Bronchial epithelial cell (primary cell): ENCODE data around the gene NAA40. TPM values are rescaled to one million over a fixed set of nuclear protein-coding genes. Genes with fewer than 3 reads are reported as not detected.

ENCODE experiments used
- DNase-seq: peaks from one replicate; pipeline ENCODE4 v3.0.0-alpha.2; 2010; ENCODE audit warnings: low read depth
- FAIRE-seq: peaks from 2 replicates; lab custom pipeline; 2011; peaks lifted over from hg19 to GRCh38; lab: Jason Lieb, UNC
- H3K27me3 ChIP-seq: 2 replicates; pipeline ENCODE4 v1.5.1; 2011; ENCODE audit warnings: low read length; ENCODE audit not compliant: control insufficient read depth, insufficient read depth
- H3K36me3 ChIP-seq: 2 replicates; pipeline ENCODE4 v1.5.1; 2011; ENCODE audit warnings: low read length; ENCODE audit not compliant: control insufficient read depth, insufficient read depth
- H3K4me3 ChIP-seq: 2 replicates; pipeline ENCODE4 v1.5.1; 2011; ENCODE audit warnings: mild to moderate bottlenecking, low read depth, low read length, control low read depth
- total RNA-seq: library from RNA; depleted of rRNA; stranded (reverse); fragments of >200 nt; gene quantifications from 2 replicates; pipeline ENCODE4 v1.2.1, GENCODE V29; 2014
- TF ChIP-seq, protein P1 (sequence below): IDR thresholded peaks from 2 replicates; pipeline ENCODE4 v1.5.1; 2011; ENCODE audit warnings: mild to moderate bottlenecking, moderate library complexity, low read length, control low read depth, inconsistent platforms; ENCODE audit not compliant: insufficient read depth, severe bottlenecking

NAA40 gene
- total RNA-seq, 1 donor from 2014 or later, result 4.5 TPM

DNA sequence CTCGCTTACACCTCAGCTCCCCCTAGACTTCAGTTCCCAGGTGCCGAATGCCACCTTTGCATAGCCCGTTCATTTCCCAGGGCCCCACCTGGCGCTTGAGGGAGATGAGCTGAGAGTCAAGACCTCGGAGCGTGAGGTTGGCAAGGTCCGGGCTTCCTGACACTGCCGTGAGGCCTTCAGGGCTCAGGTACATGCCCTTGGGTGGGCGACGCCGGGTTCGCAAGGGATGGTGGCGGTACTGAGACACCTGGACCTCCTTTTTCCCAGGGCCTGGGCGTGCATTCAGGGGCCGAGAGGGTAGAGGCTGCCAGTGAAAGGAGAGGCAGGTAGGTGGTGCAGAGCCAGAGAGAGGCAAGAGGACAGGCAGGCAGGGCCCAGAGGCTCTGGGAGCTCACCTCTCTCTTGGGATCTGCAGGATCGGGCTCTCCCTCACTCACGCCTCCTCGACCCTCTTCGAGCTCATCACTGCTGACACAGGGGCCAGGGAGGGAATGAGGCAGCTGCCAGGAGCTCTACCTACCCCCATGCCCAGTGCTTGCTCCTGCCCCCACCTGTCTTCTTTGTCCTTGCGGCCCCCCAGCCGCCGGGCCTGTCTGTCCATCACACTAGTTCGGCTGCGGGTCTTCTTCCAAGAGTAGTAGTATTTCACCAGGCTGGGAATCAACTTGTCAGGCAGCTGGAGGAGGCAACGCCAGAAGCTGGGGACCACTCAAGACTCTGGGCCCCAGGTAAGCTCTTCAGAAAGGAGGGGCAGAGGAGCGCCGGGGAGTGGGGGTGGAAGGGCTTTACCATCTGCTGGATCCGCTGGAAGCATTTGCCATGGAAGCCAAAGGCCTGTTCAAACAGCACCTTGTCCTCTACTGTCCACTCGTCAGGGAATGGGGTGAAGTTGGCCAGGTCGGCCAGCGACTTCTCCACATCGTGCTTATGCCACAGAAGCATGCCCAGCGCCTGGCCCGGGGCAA lies 24.7 kb upstream of the NAA40 start:
- TF ChIP-seq, protein P1, sequence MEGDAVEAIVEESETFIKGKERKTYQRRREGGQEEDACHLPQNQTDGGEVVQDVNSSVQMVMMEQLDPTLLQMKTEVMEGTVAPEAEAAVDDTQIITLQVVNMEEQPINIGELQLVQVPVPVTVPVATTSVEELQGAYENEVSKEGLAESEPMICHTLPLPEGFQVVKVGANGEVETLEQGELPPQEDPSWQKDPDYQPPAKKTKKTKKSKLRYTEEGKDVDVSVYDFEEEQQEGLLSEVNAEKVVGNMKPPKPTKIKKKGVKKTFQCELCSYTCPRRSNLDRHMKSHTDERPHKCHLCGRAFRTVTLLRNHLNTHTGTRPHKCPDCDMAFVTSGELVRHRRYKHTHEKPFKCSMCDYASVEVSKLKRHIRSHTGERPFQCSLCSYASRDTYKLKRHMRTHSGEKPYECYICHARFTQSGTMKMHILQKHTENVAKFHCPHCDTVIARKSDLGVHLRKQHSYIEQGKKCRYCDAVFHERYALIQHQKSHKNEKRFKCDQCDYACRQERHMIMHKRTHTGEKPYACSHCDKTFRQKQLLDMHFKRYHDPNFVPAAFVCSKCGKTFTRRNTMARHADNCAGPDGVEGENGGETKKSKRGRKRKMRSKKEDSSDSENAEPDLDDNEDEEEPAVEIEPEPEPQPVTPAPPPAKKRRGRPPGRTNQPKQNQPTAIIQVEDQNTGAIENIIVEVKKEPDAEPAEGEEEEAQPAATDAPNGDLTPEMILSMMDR, result no peak
- FAIRE-seq, result no peak
- no peak for DNase-seq

DNA sequence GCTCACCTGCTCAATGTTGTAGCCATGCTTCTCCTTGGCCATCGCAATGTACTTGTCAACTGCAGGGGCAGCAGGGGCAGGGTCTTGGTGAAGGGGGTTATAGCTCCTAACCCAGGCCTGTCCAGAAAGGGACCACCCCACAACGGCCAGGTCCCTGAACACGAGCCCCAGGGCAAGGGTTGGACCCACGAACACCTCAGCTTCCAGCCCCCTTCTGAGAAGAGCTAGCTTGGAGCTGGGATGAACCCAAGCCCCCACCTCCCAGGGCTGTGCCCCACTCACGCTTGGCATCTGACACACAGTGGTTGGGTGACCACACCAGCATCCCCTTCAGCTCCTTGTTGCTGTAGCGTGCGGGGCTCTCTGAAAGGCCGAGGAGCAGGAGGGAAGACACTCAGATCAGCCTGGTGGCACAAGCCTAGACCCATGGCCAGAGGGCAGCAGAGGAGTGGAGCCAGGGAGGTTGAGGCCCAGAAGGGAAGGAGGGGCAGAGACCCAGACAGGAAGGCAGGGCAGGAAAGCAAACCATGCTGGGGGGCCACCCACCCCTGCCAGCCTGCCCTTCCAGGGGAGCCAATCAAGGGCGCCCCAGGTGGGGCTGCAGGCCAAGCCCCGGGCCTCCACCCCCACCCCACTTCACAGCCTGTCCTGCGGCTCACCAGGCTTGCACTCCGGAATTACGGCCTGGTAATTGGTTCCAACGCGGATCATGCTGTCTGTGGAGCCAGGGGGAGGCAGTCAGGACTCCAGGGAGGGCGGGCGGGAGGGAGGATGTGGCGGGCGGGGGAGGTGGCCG lies 23.7 kb upstream of the NAA40 start:
- TF ChIP-seq, protein P1, result no peak
- no peak overlapping the region for H3K4me3 ChIP-seq
- FAIRE-seq, result no peak
- H3K27me3 ChIP-seq, result no peaks in the 10 kb centered on the region
- DNase-seq, result no peak
- H3K36me3 ChIP-seq, result no peaks in the 10 kb centered on the region

More for the DNA sequence above, 24.7 kb upstream of the NAA40 start:
- Histone ChIP-seq H3K36me3 (peaks cover 1% of the 10 kb centered on the region), H3K4me3 (no peak overlapping the region), H3K27me3 (no peaks in the 10 kb centered on the region)

DNA sequence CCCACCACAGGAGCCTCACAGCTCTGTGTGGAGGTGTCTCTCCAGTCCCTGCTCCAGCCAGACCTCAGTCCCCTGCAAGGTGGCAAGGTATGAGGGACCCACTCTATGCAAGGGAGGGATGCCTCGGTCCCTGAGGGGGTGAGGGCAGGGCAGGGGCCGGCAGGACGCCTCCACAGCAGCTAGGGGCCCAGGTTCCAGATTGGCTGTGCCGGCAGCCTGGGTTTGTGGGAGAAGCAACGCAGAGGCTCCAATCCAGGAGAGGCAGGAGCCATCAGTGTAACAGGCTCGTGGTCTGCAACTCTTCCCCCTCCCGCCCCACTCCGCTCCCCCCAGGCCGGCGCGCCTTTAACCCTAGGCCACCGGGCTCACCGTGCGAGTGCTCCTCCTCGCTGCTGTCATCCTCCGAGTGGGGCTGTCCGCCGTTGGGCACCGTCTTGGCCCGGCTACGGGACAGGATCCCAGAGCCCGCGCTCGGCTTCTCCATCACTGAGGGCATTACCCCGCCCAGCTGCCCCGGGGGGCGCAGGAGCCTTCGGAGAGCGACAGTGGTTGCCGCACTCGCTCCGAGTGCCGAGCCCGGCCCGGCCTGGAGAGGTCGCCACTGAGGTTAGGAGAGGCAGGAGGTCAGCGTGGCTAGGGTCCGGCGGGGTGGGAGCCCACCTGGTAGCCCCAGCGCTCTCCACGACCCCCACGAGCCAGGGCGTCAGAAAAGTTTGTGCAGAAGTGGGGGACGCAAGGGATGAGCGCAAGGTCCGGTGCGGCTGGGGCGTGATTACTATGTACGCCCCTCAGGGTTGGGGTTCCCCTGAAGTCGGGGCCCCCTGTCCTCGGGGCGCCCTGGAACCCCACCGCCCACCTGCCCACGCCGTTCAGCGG lies 22.6 kb upstream of the NAA40 start:
- Histone ChIP-seq H3K27me3 (no peaks in the 10 kb centered on the region), H3K36me3 (no peaks in the 10 kb centered on the region), H3K4me3 (peak overlapping the region; percentile 46)
- no peak for FAIRE-seq
- DNase-seq, result no peak
- TF ChIP-seq, protein P1, result peak; percentile 69

DNA sequence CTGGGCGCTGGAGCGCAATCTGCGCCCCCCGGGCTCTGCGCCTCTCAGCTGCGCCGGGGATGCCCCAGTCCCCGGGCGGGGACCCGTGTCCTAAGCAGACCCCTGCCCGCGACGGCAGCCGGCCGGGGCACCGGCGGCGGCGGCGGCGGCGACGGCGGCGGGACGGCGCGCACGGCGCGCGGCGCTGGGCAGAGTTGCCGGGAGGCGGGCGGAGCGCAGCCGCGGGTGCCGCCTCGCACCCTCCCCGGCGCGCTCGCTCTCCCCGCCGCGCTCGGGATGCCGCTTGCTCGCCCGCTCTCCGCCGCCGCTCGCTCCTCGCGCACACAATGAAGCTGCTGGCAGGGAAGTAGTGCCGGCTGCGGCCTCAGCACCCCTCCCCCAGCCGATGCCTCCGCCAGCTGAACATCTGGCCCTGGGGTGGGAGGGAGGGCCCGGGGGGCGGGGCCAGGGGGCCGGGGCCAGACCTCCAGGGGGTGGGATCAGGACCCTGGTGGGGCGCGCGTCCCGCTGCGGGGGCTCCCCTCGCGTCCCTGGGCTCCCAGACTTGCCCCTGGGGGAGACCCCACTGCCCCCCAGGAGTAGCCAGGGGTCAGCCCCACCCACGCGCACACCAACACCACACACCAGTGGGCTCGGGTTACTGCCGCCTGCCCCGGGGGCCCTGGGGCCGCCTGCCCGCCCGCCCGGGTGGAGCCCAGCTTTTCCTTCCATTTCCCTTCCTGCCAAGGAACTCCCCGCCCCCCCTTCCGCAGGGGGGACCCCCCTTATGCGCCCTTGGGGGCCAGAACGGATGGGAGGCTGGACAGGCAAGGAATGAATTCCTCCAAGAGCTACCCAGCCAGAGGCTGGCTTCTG lies 21.7 kb upstream of the NAA40 start, which contains the start of gene RCOR2:
TSS of gene RCOR2 (minus strand) at position 328 of the 855 bp plus-strand sequence. CDS start 708 bp downstream, outside the sequence.
- Histone ChIP-seq H3K36me3 (no peaks in the 10 kb centered on the region), H3K27me3 (no peaks in the 10 kb centered on the region), H3K4me3 (peak within 1 kb of the TSS; percentile 46)
- no peak for FAIRE-seq
- TF ChIP-seq, protein P1, result no peak
- peak; percentile 37 for DNase-seq
